ENCODE data around the gene PIK3R6.

The PIK3R6 gene

DNA sequence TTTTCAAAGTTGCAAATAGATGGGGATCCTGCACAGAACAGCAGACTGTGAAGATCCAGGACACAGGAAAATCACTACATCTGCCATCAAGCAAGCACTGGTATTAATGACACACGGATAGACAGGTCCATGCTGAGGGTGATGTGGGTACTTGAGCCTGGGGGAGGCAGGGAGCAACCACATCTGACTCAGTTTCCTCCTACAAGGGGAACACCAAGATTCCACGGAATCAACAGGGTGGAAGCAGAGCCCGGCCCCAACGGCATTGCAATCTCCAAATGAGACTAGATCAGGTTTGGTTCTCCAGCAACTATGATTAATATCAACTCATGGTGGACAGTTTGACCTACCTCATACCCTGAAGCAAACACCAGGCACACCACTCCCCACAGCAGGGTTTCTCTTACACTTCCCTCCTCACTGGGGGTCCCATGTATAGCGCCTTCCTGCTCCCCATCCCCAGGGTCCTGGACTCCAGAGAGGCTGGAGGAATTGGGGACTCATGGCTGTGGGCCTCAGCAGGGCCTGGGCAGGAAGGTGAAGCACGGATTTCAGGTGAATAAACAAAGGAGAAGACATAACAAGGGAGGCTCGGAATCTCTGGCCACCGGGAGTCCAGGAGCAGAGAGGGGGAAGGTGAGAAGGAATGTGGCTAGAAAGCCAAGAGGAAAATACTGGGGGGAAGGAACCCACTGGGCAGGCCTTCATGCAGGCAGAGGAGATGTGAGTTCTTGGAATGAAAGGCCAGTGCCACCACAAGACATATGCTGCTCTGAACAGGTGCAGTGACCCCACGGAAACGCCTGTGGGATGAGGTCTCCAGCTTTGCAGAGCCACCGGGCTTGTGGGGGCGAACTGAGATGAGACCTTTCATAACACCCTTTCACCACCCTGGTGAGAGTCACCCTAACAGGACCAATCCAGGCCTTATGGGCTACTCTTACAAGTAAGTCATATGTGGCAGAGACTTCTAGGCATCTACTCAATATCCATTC is 29.5 kb upstream of the PIK3R6 start:
- DNase-seq (ENCODE audit: extremely low spot score) = no peak
- POLR2A ChIA-PET = no interaction called here
- TF ChIP-seq FOXM1 (IDR thresholded peaks at IDR 0.05; ENCODE audit: borderline replicate concordance) (no peak), ARNT (IDR thresholded peaks at IDR 0.05) (no peak), ZNF384 (IDR thresholded peaks at IDR 0.05) (no peak), ELF4 (IDR thresholded peaks at IDR 0.05) (no peak), SUZ12 (IDR thresholded peaks at IDR 0.05) (no peak), NFRKB (IDR thresholded peaks at IDR 0.05) (no peak)
- CTCF ChIA-PET = no interaction called here

DNA sequence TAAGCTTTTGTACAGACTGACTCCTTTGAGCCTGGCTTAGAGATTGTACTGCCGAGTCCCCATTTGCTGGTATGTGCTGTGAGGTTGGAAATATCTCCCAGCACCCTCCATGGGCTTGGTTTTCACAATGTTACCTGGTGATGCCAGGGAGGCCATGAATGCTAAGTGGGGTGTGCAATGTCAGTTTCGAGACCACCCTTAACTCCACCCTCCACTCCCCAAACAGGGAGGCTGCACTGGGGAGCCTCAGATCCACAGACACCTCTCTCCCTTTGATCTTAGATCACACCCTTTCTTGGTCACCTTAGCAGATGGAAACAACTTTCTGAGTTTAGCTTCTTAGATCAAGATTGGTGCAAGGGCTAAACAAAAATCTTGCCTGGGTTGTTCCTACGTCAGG is 28.6 kb upstream of the PIK3R6 start:
- no peak for DNase-seq (ENCODE audit: extremely low spot score)
- POLR2A ChIA-PET = no interaction called here
- TF ChIP-seq TARDBP (IDR thresholded peaks at IDR 0.05) (no peak), SUZ12 (IDR thresholded peaks at IDR 0.05) (no peak), ARNT (IDR thresholded peaks at IDR 0.05) (no peak)
- CTCF ChIA-PET = interaction anchor here (0.9 to 2.2 kb wide), 2 partner anchors 16 to 141 kb away, joined by 3 to 5 read pairs; no protein-coding TSS in a partner anchor

DNA sequence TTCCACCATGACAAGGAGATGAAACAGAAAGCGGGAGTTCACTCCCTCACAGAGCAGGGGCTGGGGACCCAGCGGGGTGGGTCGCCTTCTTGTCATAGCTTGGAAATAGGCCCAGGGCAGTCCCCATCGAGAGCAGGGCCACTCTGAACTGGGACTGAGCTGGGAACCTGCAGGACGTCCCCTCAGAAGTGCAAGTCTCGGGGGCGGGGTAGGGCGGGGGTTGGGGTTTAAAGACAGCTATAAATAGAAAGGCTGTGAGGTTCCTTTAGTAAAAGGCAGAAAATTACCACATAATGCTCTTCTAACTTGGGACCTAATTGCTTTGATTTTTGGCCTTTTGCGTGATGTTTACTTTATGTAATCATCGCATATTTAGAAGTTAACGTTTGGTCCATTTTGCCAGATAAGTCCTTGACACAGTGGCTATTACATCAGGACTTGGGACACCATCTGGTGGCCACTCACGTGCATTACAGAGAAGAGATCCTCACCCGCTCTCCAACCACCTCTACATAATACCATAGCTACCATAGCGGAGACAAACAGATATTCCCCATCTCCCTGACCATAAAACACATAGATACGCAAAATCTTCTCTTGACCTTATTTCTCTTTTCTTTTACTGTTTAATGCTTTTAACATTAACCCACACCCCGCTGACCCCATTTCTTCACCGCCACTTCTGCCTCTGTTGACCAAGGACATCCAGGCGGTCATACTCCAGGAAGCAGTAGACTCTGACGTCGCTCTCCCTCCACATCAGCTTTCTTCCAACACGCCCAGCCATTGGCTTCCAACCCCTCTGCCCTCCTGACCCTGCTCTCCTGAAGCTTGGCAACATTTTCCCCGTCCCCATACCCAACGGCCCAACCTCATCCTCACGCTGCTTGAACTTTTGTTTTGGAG is 27.5 kb upstream of the PIK3R6 start:
- ChIA-PET CTCF (interaction anchor here (0.7 to 2.2 kb wide), 8 partner anchors 16 to 1713 kb away, joined by 3 to 6 read pairs (median 3); no protein-coding TSS in a partner anchor), POLR2A (no interaction called here)
- peak; percentile 77 for DNase-seq (ENCODE audit: extremely low spot score)
- TF ChIP-seq SUZ12 (IDR thresholded peaks at IDR 0.05) (no peak), ZNF384 (IDR thresholded peaks at IDR 0.05) (no peak), BHLHE40 (IDR thresholded peaks at IDR 0.05; ENCODE audit: borderline replicate concordance) (no peak), SP1 (IDR thresholded peaks at IDR 0.05) (no peak), CTBP1 (IDR thresholded peaks at IDR 0.05; ENCODE audit: borderline replicate concordance) (no peak), ELF4 (IDR thresholded peaks at IDR 0.05) (no peak), ARNT (IDR thresholded peaks at IDR 0.05) (no peak), TARDBP (IDR thresholded peaks at IDR 0.05) (no peak), LEF1 (IDR thresholded peaks at IDR 0.05; ENCODE audit: borderline replicate concordance) (no peak), FOXA1 (IDR thresholded peaks at IDR 0.05) (no peak), L3MBTL2 (conservative IDR thresholded peaks at IDR 0.05) (no peak), FOXM1 (IDR thresholded peaks at IDR 0.05; ENCODE audit: borderline replicate concordance) (no peak), FOXK2 (IDR thresholded peaks at IDR 0.05) (no peak), HDGF (IDR thresholded peaks at IDR 0.05; ENCODE audit: borderline replicate concordance) (no peak), NFRKB (IDR thresholded peaks at IDR 0.05) (no peak)
- TF ChIP-seq, protein P1, sequence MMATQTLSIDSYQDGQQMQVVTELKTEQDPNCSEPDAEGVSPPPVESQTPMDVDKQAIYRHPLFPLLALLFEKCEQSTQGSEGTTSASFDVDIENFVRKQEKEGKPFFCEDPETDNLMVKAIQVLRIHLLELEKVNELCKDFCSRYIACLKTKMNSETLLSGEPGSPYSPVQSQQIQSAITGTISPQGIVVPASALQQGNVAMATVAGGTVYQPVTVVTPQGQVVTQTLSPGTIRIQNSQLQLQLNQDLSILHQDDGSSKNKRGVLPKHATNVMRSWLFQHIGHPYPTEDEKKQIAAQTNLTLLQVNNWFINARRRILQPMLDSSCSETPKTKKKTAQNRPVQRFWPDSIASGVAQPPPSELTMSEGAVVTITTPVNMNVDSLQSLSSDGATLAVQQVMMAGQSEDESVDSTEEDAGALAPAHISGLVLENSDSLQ (IDR thresholded peaks at IDR 0.05) = no peak

DNA sequence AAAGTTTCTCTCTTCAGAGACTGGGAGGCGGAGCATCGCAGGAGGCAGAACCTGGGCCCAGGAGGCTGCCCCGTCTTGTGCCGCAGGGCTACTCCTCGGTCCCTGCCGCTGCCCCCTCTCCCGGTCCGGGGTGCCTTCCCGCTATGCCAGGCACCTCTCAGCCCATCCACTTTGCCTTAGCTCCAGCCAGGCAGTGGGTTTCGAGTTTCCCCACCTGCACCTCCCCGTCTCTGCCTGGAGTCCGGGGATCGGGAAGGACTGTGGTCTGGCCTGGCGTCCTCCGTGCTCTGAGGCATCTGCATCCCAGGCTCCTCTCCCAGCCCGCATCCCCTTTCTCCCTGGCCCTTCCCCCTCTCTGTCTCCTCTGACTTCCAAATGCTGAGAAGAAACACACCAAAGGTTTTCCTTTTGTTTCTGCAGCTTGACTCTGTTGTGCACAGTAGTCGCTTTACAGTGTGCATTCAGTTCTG is 26.8 kb upstream of the PIK3R6 start:
- TF ChIP-seq HDGF (IDR thresholded peaks at IDR 0.05; ENCODE audit: borderline replicate concordance) (no peak), ZNF384 (IDR thresholded peaks at IDR 0.05) (no peak), FOXA1 (IDR thresholded peaks at IDR 0.05) (no peak), TARDBP (IDR thresholded peaks at IDR 0.05) (no peak), LEF1 (IDR thresholded peaks at IDR 0.05; ENCODE audit: borderline replicate concordance) (no peak), ELF4 (IDR thresholded peaks at IDR 0.05) (no peak), SP1 (IDR thresholded peaks at IDR 0.05) (no peak), FOXM1 (IDR thresholded peaks at IDR 0.05; ENCODE audit: borderline replicate concordance) (no peak), CTBP1 (IDR thresholded peaks at IDR 0.05; ENCODE audit: borderline replicate concordance) (no peak), ARNT (IDR thresholded peaks at IDR 0.05) (no peak), L3MBTL2 (conservative IDR thresholded peaks at IDR 0.05) (no peak), BHLHE40 (IDR thresholded peaks at IDR 0.05; ENCODE audit: borderline replicate concordance) (no peak), FOXK2 (IDR thresholded peaks at IDR 0.05) (no peak), NFRKB (IDR thresholded peaks at IDR 0.05) (no peak), SUZ12 (IDR thresholded peaks at IDR 0.05) (no peak)
- TF ChIP-seq, protein P1 (IDR thresholded peaks at IDR 0.05) = no peak
- POLR2A ChIA-PET = no interaction called here
- CTCF ChIA-PET = interaction anchor here (0.7 to 2.2 kb wide), 5 partner anchors 18 to 1712 kb away, joined by 3 to 6 read pairs (median 3); no protein-coding TSS in a partner anchor
- no peak for DNase-seq (ENCODE audit: extremely low spot score)

DNA sequence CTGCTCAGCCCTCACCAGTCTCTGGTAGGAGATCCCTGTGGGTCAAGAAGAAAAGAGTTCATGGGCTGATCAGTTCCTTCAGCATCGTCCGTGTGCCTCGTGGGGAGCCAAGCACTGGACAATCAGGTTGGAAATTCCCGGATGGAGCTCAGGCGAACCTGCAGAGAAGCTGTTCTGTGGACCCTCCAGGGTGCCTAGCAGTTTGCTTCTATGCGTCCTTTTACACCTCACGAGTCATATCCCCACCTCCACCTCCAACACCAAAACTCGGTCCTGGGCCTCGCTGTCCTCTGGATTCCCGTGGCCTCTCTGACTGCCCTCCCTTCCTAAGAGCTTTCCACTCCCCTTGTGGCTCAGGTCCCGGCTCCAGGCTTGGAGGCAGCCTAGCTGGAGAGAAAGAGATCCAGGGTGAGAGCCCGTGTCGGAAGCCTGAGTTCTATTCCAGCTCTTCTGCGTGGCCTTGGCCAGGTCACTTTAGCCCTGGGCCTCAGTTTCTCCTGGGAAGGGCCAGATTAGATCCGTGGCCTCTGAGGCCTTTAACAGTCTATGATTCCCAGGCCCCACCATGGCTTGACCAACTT is 26.2 kb upstream of the PIK3R6 start:
- no peak for TF ChIP-seq ZNF384 (IDR thresholded peaks at IDR 0.05)
- no peak for TF ChIP-seq BHLHE40 (IDR thresholded peaks at IDR 0.05; ENCODE audit: borderline replicate concordance)
- TF ChIP-seq FOXA1 (IDR thresholded peaks at IDR 0.05) = no peak
- TF ChIP-seq TARDBP (IDR thresholded peaks at IDR 0.05) = no peak
- no peak for TF ChIP-seq FOXK2 (IDR thresholded peaks at IDR 0.05)
- no peak for TF ChIP-seq SP1 (IDR thresholded peaks at IDR 0.05)
- no peak for TF ChIP-seq L3MBTL2 (conservative IDR thresholded peaks at IDR 0.05)
- TF ChIP-seq CTBP1 (IDR thresholded peaks at IDR 0.05; ENCODE audit: borderline replicate concordance) = no peak
- TF ChIP-seq HDGF (IDR thresholded peaks at IDR 0.05; ENCODE audit: borderline replicate concordance) = no peak
- no peak for TF ChIP-seq ARNT (IDR thresholded peaks at IDR 0.05)
- ChIA-PET CTCF (interaction anchor here (1.8 to 2.2 kb wide), 2 partner anchors 18 to 19 kb away, joined by 5 to 6 read pairs; no protein-coding TSS in a partner anchor), POLR2A (no interaction called here)
- DNase-seq (ENCODE audit: extremely low spot score) = no peak

All from HEK293T (cell line).